Fibroblast of skin of left biceps (primary cell): ENCODE measurements around the gene LAS1L.
"Not testable (repeated sequence)": the region's sequence is repeated elsewhere in the genome, so short reads cannot be mapped to it uniquely, and the experiment has no call there.

ENCODE experiments used
- DNase-seq, 2 experiments: peaks; one replicate each; pipeline ENCODE4 v3.0.0-alpha.2; 2013; ENCODE audit warnings: low read depth in 2 of 2

Gene LAS1L

GRCh38 chrX:65534450-65535292, at the start of gene LAS1L:
Gene LAS1L (minus strand): TSS chrX:65534787. CDS start chrX:65534715, 72 bp downstream.
- peak; percentile 84 to 85 for DNase-seq

GRCh38 chrX:65582450-65583082, 48.0 kb upstream of the LAS1L start:
- no peak for DNase-seq

- peak in 1 of 2 experiments; percentile 17 for DNase-seq
These were observed 47.2 kb upstream of the LAS1L start for GRCh38 chrX:65581661-65582339.

GRCh38 chrX:65578346-65578745, 43.8 kb upstream of the LAS1L start:
- DNase-seq: no peak

GRCh38 chrX:65576160-65576559, 41.6 kb upstream of the LAS1L start:
- DNase-seq: no peak

- DNase-seq: no peak
These were observed 40.4 kb upstream of the LAS1L start for GRCh38 chrX:65575022-65575421.

GRCh38 chrX:65574356-65574755, 39.8 kb upstream of the LAS1L start:
- no peak for DNase-seq

- DNase-seq: no peak
These were observed 38.4 kb upstream of the LAS1L start for GRCh38 chrX:65572971-65573370.

- not testable (repeated sequence) for DNase-seq
These were observed 28.3 kb upstream of the LAS1L start for GRCh38 chrX:65562850-65563249.

- no peak for DNase-seq
These were observed 17.1 kb upstream of the LAS1L start for GRCh38 chrX:65551489-65552339.

- DNase-seq: no peak
These were observed 16.5 kb upstream of the LAS1L start for GRCh38 chrX:65551086-65551485.

- DNase-seq: no peak
These were observed 10.9 kb upstream of the LAS1L start for GRCh38 chrX:65545456-65545855.

- no peak for DNase-seq
These were observed 2.6 kb upstream of the LAS1L start for GRCh38 chrX:65537229-65537628.

GRCh38 chrX:65536291-65536690, 1.7 kb upstream of the LAS1L start:
- no peak for DNase-seq

- no peak for DNase-seq
These were observed 2.6 kb downstream of the LAS1L start for GRCh38 chrX:65532016-65532415.

- DNase-seq: no peak
These were observed 5.8 kb downstream of the LAS1L start for GRCh38 chrX:65528705-65529340.

- DNase-seq: no peak
These were observed 6.3 kb downstream of the LAS1L start for GRCh38 chrX:65528293-65528692.

- DNase-seq: no peak
These were observed 10.4 kb downstream of the LAS1L start for GRCh38 chrX:65524139-65524538.

- DNase-seq: no peak
These were observed 11.7 kb downstream of the LAS1L start for GRCh38 chrX:65522739-65523372.

- not testable (repeated sequence) for DNase-seq
These were observed 15.1 kb downstream of the LAS1L start for GRCh38 chrX:65519530-65519929.

GRCh38 chrX:65518980-65519379, 15.6 kb downstream of the LAS1L start:
- DNase-seq: not testable (repeated sequence)
